ENCODE results near the gene SLC2A10. TPM values are rescaled to one million over a fixed set of nuclear protein-coding genes. Genes with fewer than 3 reads are reported as not detected.

SLC2A10 gene
- total RNA-seq, 1 experiment from 2014 or later: 0.05 TPM

DNA sequence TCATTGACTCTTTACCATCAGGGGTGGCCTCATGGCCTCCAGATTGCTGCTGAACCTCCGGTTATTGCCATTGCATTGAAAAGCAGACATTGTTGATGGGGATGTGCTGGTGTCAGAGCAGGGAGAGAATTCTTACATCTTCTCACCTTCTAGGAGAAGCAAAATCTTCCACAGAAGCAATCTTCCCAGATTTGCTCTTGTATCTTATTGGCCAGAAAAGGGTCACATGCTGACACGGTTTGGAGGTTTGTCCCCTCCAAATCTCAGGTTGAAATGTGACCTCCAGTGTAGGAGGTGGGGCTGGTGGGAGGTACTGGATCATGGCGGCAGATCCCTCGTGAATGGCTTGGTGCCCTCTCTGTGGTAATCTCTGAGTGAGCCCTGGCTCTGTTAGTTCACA, 30.9 kb upstream of the SLC2A10 start:
- no peak for TF ChIP-seq EZH2phosphoT487 (IDR thresholded peaks at IDR 0.05; ENCODE audit: borderline replicate concordance)
- TF ChIP-seq, protein P1, sequence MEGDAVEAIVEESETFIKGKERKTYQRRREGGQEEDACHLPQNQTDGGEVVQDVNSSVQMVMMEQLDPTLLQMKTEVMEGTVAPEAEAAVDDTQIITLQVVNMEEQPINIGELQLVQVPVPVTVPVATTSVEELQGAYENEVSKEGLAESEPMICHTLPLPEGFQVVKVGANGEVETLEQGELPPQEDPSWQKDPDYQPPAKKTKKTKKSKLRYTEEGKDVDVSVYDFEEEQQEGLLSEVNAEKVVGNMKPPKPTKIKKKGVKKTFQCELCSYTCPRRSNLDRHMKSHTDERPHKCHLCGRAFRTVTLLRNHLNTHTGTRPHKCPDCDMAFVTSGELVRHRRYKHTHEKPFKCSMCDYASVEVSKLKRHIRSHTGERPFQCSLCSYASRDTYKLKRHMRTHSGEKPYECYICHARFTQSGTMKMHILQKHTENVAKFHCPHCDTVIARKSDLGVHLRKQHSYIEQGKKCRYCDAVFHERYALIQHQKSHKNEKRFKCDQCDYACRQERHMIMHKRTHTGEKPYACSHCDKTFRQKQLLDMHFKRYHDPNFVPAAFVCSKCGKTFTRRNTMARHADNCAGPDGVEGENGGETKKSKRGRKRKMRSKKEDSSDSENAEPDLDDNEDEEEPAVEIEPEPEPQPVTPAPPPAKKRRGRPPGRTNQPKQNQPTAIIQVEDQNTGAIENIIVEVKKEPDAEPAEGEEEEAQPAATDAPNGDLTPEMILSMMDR (IDR thresholded peaks at IDR 0.05 in 2 of 3, conservative IDR thresholded peaks at IDR 0.05 in 1 of 3; ENCODE audit: borderline replicate concordance in 1 of 3, insufficient read depth in 1 of 3, low read depth in 2 of 3, low read length in 2 of 3): no peak
- TF ChIP-seq TCF7L2 (IDR thresholded peaks at IDR 0.05; ENCODE audit: borderline replicate concordance, extremely low read depth, insufficient read depth, insufficient read length): no peak
- no peak for TF ChIP-seq ZBTB33 (IDR thresholded peaks at IDR 0.05; ENCODE audit: extremely low read depth, insufficient replicate concordance, low read length)
- no peak for TF ChIP-seq YY1 (IDR thresholded peaks at IDR 0.05; ENCODE audit: extremely low read depth, insufficient replicate concordance, low read depth, low read length)
- no peak for TF ChIP-seq EGR1 (IDR thresholded peaks at IDR 0.05; ENCODE audit: low read depth)
- TF ChIP-seq MAX (IDR thresholded peaks at IDR 0.05): no peak
- Histone ChIP-seq H3K4me2 (ENCODE audit: low read length) (no peak overlapping the region), H3K9me2 (ENCODE audit: insufficient read depth) (no peaks in the 10 kb centered on the region), H3K27me3 (ENCODE audit: insufficient read depth, low read length) (no peaks in the 10 kb centered on the region), H3K4me3 (replicated peaks in 1 of 2; ENCODE audit: low read depth in 1 of 2, low read length in 2 of 2) (no peak overlapping the region), H3K4me1 (ENCODE audit: control insufficient read depth in 1 of 2, insufficient read depth in 2 of 2, low read length in 2 of 2) (peaks cover 0 to 6% of the 10 kb centered on the region in 2 experiments; a peak in 1 of 4 replicates), H2AFZ (ENCODE audit: low read depth, low read length, poor library complexity, severe bottlenecking) (no peak overlapping the region), H3K36me3 (ENCODE audit: control insufficient read depth in 1 of 2, insufficient read depth in 2 of 2, low read length in 2 of 2) (no peaks in the 10 kb centered on the region), H3K9me3 (ENCODE audit: control insufficient read depth in 1 of 2, insufficient read depth in 1 of 2, low read depth in 1 of 2, low read length in 2 of 2) (no peaks in the 10 kb centered on the region), H3K9ac (ENCODE audit: low read length) (no peak overlapping the region), H4K20me1 (ENCODE audit: insufficient read depth) (no peaks in the 10 kb centered on the region), H3K79me2 (ENCODE audit: insufficient read depth, low read length) (no peaks in the 10 kb centered on the region), H3K27ac (ENCODE audit: low read depth, low read length) (no peak overlapping the region)
- ChIA-PET RAD21 (ENCODE audit: low non-redundant PET in 1 of 2, low total read pairs in 2 of 2, uncharacterized antibody in 2 of 2, unreplicated experiment in 2 of 2) (no interaction called here), CTCF (no interaction called here), POLR2A (no interaction called here)
- ATAC-seq: no peak
- DNase-seq (ENCODE audit: low read depth, low spot score): no peak
- intact Hi-C loops (cut with micrococcal nuclease): no loop called here
- no TSS peak for BruUV-seq (replicated peaks)
